ENCODE data around the gene ARHGEF7.

Gene ARHGEF7

GRCh38 chr13:111298214-111298975 lies 183.3 kb downstream of the ARHGEF7 start:
- DNase-seq (ENCODE audit: low read depth) = no peak
- no peak overlapping the region for H3K4me3 ChIP-seq (ENCODE audit: low read depth, low read length)
- TF ChIP-seq CTCF (IDR thresholded peaks at IDR 0.05; ENCODE audit: control insufficient read depth, extremely low read depth, insufficient read depth) = no peak

GRCh38 chr13:111302045-111302726 lies 187.1 kb downstream of the ARHGEF7 start:
- TF ChIP-seq CTCF (IDR thresholded peaks at IDR 0.05; ENCODE audit: control insufficient read depth, extremely low read depth, insufficient read depth) = no peak
- H3K4me3 ChIP-seq (ENCODE audit: low read depth, low read length) = no peak overlapping the region
- no peak for DNase-seq (ENCODE audit: low read depth)

DNA sequence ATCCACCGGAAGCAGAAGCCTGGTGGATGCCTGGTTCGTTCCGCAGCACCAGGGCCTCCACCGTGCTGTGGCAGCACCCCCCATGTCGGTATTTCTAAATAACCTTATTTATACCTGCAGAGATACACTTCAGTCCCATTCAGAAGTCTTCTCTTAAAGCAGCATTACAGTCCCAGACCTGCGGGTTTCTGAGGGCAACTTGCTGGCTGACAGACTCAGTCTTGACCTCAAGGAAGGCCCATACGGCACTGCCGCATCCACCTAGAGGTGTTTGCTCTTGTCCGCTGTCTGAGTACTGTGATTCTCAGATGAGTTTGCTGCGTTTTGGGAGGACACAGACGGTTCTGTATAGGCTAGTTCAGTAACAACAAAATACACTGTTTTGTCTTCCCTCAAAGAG lies 188.4 kb downstream of the ARHGEF7 start:
- no peak overlapping the region for H3K4me3 ChIP-seq (ENCODE audit: low read depth, low read length)
- no peak for TF ChIP-seq CTCF (IDR thresholded peaks at IDR 0.05; ENCODE audit: control insufficient read depth, extremely low read depth, insufficient read depth)
- DNase-seq (ENCODE audit: low read depth) = no peak

GRCh38 chr13:111304041-111304544 lies 189.0 kb downstream of the ARHGEF7 start:
- TF ChIP-seq CTCF (IDR thresholded peaks at IDR 0.05; ENCODE audit: control insufficient read depth, extremely low read depth, insufficient read depth) = no peak
- no peak for DNase-seq (ENCODE audit: low read depth)
- H3K4me3 ChIP-seq (ENCODE audit: low read depth, low read length) = no peak overlapping the region

DNA sequence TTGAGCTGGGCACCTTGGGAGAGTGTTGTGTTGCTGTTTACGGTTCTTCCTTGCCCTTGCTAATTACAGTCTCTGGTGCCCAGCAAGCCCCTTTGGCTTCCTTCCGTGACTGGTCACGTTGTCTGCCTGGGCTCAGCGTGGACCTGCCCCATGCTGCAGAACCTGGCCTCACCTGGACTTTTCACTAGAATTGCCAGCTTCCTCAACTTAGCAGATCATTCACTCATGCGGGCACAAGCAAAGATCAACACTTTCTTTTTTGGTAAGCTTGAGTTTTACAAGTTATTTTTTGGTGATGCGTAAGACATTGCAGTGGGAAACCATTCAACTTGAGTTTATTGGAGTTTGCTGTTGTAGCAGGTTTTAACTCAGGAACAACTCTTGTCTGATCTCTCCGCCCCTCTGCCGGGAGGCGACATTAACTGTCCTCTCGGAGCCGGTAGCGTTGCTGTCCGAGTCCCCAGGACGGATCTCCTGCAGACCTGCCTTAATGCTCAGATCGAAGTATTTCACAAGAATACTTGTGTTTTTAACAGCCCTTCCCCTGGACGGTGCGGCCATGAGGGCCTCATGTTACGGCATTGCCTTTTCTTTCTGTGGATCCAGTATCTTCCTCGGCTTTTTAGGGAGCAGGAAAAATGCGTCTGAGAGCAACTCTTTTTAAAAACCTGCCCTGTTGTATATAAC lies 189.6 kb downstream of the ARHGEF7 start:
- H3K4me3 ChIP-seq (ENCODE audit: low read depth, low read length) = no peak overlapping the region
- no peak for DNase-seq (ENCODE audit: low read depth)
- no peak for TF ChIP-seq CTCF (IDR thresholded peaks at IDR 0.05; ENCODE audit: control insufficient read depth, extremely low read depth, insufficient read depth)

- TF ChIP-seq CTCF (IDR thresholded peaks at IDR 0.05; ENCODE audit: control insufficient read depth, extremely low read depth, insufficient read depth) = no peak
- no peak overlapping the region for H3K4me3 ChIP-seq (ENCODE audit: low read depth, low read length)
- DNase-seq (ENCODE audit: low read depth) = no peak
These were observed 198.0 kb downstream of the ARHGEF7 start for GRCh38 chr13:111312944-111313590.

Measured in LNCaP clone FGC (cell line).